Activated gamma-delta T cell (primary cell): ENCODE data around the gene SSUH2.
"Not testable (repeated sequence)": the region's sequence is repeated elsewhere in the genome, so short reads cannot be mapped to it uniquely, and the experiment has no call there.

Experiments
- DNase-seq: peaks from one replicate; lab custom pipeline; 2025; lab: John Stamatoyannopoulos, UW

Gene SSUH2

GRCh38 chr3:8608791-8609467 is 35.7 kb downstream of the SSUH2 start:
- DNase-seq = no peak

- DNase-seq = no peak
Observed at GRCh38 chr3:8608041-8608790, 36.4 kb downstream of the SSUH2 start.

- DNase-seq = no peak
Observed at GRCh38 chr3:8607234-8608040, 37.2 kb downstream of the SSUH2 start.

- no peak for DNase-seq
Observed at GRCh38 chr3:8606701-8607231, 37.8 kb downstream of the SSUH2 start.

GRCh38 chr3:8604988-8605387 is 39.6 kb downstream of the SSUH2 start:
- DNase-seq = no peak

GRCh38 chr3:8604006-8604405 is 40.6 kb downstream of the SSUH2 start:
- DNase-seq = no peak

- no peak for DNase-seq
Observed at GRCh38 chr3:8603115-8603710, 41.4 kb downstream of the SSUH2 start.

- DNase-seq = no peak
Observed at GRCh38 chr3:8600457-8600856, 44.1 kb downstream of the SSUH2 start.

GRCh38 chr3:8599146-8599545 is 45.5 kb downstream of the SSUH2 start:
- DNase-seq = no peak

GRCh38 chr3:8597219-8597853 is 47.3 kb downstream of the SSUH2 start:
- no peak for DNase-seq

- DNase-seq = no peak
Observed at GRCh38 chr3:8596321-8597218, 48.0 kb downstream of the SSUH2 start.

GRCh38 chr3:8595695-8596115 is 48.9 kb downstream of the SSUH2 start:
- DNase-seq = no peak

- no peak for DNase-seq
Observed at GRCh38 chr3:8595252-8595651, 49.3 kb downstream of the SSUH2 start.

GRCh38 chr3:8593021-8593827 is 51.4 kb downstream of the SSUH2 start:
- DNase-seq = no peak

GRCh38 chr3:8589880-8590556 is 54.6 kb downstream of the SSUH2 start:
- no peak for DNase-seq

GRCh38 chr3:8584661-8585060 is 59.9 kb downstream of the SSUH2 start:
- no peak for DNase-seq

GRCh38 chr3:8581806-8582445 is 62.7 kb downstream of the SSUH2 start:
- DNase-seq = no peak

- DNase-seq = no peak
Observed at GRCh38 chr3:8581373-8581772, 63.2 kb downstream of the SSUH2 start.

GRCh38 chr3:8580434-8580833 is 64.2 kb downstream of the SSUH2 start:
- DNase-seq = not testable (repeated sequence)
